Activated CD8-positive, alpha-beta memory T cell treated with anti-CD3 and anti-CD28 coated beads, Interleukin-2, amount 50 U/mL, for 1 hour (primary cell): Measurements from ENCODE around the gene CYB561.

Source experiments
- DNase-seq: peaks from one replicate; pipeline ENCODE4 v3.0.0-alpha.2; 2020; ENCODE audit errors: extremely low read depth

Gene CYB561

DNA sequence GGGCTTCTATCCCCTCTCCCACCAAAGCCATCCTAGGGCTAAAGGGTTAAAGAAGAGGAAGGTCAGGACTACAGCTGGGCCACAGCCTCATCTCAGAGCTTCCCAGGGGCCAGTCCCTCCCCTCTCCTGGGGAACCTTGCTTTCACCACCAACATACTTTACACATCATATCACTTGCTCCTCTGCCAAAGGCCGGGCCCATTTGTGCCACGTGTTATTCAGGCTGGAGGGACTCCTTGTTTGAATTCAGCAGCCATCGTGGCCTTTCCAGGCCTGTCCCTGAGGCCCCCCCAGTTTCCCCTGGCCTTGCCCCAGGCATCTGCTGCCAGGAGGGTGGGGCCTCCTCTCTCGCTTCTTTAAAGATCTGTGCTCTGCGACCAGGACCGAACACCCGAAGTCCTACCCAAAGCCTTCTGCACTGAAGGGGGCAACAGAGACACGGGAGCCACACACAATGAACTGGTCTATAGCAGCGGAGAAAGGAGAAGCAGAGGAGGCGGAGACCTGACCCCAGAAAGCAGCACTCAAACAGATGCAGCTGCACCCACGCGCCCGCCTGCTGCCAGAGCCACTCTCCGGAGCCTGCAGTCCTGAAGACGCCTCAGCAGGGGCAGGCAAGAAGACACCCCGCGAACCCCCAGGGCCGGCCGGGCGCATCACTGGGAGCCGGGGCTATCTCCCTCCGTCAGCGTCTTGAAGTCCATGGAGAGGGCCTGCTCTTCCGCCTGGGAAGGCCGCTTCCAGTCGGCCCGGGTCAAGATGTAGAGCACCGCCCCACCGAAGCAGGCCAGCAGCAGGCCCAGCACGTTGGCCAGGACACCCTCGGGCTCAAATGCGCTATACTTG lies 12.1 kb downstream of the CYB561 start:
- no peak for DNase-seq

- no peak for DNase-seq
Measured at GRCh38 chr17:63431939-63432804, 13.9 kb downstream of the CYB561 start.

DNA sequence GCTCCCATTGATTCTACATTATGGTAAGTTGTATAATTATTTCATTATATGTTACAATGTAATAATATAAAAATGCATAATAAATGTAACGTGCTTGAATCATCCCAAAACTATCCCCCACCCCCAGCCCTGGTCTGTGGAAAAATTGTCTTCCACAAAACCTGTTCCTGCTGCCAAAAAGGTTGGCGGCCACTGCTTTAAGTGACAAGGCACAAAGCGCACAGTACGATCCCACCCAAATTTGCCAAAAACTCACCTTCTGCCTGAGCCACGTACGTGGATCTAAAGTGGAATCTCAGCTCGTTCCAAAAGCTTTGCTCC lies 14.5 kb downstream of the CYB561 start:
- DNase-seq: no peak

DNA sequence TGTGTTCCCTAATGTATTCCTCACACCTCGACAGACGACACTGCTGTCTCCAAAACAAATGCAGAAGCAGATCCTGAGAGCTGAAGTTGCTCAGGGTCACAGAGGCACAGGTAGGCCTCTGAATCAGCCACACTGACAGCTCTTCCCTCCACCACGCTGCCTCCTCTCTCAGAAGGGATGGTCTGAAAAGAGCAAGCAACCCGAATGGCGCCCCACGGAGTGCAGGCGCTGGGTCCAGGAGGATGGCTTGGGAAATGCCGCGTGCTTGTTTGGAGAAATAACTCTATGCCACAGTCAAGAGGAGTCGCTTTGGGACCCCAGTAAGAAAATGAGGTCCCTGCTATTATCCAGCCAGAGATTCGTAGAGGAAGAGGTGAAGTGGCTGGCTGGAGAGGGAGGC lies 15.9 kb downstream of the CYB561 start:
- no peak for DNase-seq

- DNase-seq: no peak
Measured at GRCh38 chr17:63429766-63430165, 16.3 kb downstream of the CYB561 start.

DNA sequence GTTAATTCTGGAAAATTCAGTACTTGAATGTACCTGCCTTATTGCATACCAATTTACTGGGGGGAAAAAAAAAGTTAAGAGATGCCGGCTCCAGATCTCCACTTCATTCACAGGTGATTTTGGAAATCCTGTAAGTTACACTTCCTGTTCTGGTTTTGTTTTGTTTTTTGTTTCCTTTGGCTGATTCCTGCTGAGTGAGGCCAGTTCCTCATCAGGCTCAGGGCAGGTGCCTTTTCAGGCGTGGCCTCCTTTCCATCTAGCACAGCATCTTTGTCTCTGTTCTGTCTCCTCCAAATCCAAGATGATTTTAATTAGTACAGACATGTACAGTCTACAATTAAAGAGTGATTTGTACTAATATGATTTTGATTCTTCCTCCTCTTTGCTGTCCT lies 19.2 kb downstream of the CYB561 start:
- no peak for DNase-seq

DNA sequence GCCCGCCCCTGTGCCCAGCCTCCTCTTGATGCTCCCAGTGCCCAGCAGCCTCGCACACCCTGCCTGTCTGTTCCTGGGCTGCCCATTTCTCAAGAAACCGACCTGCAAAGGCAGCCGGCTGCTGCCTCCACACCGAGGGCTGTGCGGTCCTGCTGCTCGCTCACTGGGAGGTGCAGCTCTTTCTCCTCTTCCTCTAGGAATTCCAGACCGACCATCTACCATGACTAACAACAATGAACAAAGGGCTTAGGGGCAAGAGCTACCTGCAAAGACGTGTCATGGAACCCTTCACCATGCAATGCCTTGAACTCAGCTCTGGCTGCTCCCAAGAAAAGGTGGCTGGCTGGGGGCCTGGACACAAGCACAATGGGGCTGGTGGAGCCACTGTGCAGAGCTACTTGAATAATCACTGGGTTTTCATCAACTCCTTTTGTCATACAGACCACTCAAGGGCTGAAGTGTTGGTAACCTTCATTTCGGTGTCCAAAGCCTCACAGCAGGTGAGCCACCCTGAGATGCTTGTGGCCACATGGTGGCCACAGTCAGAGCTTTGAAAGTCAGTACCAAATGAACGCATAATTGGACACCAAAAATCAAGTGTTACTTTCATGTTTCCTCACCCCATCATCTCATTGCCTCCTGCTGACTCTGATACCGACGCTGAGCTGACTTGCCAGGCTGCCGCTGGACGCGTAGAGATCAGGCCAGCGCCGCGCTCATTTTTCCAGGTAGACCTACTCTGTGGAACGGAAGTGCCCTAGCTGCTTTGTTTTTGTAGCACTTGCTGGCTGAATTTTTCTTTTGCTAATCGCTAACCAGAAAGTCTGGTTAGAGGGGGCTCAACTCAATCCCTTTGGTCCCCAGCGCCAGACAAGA lies 19.8 kb downstream of the CYB561 start:
- no peak for DNase-seq

- peak; percentile 40 for DNase-seq
Measured at GRCh38 chr17:63425483-63425882, 20.6 kb downstream of the CYB561 start.

- no peak for DNase-seq
Measured at GRCh38 chr17:63423963-63424362, 22.1 kb downstream of the CYB561 start.

DNA sequence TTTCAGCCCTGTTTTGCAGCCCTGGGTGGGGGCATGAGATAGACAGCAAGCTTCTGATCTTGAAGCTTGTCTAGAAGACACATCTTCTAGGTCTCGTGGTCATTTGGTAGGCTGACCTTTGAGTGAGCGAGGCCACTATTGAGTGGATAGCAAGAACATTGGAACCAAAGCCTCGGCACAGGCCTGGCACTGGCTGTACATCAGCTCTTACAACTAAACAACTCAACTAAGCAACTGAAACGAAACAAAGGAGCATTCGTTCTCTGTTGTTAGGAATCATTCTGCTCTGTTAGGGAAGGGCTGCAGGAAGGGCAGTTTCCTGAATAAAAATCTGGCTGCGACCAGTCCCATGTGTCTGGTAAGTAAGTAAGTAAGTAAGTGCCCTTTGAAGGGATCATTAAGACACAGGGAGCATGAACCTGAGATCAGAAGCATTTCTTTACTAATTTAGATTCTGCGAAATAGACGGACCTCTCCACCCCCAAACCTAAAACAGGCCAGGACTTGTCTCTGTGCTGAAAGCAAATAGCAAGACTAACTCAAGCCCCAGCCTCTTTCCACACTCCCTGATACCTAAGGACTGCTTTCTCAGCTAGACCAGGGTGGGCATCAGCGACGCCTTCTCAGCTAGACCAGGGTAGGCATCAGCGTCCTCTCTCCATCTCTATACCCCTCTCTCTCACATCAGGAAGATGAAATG lies 22.7 kb downstream of the CYB561 start:
- no peak for DNase-seq

DNA sequence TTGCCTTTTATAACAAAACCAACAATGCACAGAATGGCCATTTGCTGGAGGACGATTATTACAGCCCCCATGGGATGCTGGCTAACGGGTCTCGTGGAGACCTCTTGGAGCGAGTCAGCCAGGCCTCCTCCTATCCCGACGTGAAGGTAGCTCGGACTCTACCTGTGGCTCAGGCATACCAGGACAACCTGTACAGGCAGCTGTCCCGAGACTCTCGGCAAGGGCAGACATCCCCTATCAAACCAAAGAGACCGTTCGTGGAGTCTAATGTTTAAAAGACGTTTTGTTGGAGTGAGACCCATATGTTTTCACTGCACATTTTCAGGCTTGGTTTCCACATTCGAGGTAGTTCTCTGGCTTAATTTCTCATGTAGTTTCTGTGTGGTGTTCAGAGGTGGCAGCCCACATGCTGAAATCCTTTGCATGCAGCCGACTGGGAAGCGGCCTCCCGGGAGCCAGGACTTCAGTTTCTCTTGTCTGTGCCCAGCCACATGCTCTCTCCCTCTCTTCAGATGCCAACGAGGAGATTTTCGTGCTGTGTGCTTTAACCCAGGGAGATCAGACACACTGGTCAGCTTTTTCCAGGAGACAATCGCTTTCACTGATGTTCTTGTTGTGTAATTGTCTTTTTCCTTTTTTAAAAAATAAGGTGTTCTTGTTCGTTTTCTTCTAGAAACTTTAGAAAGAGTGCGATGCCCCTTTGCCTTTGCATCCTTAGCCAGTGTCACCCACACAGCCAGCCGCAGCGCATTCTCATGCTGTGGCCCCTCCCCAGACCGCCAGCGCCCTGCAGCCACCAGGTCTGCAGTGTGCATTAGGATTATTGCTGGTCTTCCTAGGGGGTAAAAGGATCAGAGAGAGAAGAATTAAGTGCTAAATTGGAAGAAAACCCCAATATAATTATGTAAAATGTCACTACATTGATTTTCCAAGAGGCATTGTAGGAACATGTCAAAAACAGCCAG lies 24.1 kb downstream of the CYB561 start:
- no peak for DNase-seq

GRCh38 chr17:63420868-63421680 lies 25.0 kb downstream of the CYB561 start:
- no peak for DNase-seq

DNA sequence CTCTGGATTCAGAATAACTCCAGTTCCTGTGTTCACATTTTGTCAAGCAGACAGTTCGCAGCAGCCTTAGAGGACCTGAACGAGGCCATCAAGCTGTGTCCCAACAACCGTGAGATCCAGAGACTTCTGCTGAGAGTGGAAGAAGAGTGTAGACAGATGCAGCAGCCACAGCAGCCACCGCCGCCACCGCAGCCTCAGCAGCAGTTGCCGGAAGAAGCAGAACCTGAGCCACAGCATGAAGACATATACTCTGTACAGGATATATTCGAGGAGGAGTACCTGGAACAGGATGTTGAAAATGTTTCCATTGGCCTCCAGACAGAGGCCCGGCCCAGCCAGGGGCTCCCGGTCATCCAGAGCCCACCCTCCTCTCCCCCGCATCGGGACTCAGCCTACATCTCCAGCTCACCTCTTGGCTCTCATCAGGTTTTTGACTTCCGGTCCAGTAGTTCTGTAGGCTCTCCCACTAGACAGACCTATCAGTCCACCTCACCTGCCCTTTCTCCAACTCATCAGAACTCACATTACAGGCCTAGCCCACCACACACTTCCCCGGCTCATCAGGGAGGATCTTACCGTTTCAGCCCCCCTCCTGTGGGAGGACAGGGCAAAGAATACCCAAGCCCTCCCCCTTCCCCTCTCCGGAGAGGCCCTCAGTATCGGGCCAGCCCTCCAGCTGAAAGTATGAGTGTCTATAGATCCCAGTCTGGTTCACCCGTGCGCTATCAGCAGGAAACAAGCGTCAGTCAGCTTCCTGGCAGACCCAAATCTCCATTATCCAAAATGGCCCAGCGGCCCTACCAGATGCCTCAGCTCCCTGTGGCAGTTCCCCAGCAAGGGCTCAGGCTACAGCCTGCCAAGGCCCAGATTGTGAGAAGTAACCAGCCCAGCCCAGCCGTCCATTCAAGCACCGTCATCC lies 25.9 kb downstream of the CYB561 start:
- DNase-seq: no peak

- DNase-seq: no peak
Measured at GRCh38 chr17:63419398-63419797, 26.7 kb downstream of the CYB561 start.

DNA sequence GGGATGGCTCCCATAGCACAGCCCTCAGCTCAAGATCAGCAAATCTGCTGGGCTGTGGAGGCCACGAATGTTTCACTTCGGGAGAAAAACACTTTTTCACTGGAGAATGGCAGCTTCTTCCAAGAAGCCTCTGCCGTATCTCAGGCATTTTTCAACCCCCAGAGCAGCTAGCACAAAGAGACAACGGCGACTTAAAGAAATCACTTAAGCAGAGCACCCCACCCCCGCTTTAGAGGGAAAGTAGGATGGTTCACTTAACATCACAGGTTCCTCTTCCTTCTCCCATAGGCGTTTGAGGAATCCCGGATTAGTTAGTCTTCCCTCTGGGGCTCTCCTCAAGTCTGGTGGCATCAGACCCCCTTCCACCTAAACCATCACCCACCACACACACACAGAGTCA lies 27.6 kb downstream of the CYB561 start:
- no peak for DNase-seq

DNA sequence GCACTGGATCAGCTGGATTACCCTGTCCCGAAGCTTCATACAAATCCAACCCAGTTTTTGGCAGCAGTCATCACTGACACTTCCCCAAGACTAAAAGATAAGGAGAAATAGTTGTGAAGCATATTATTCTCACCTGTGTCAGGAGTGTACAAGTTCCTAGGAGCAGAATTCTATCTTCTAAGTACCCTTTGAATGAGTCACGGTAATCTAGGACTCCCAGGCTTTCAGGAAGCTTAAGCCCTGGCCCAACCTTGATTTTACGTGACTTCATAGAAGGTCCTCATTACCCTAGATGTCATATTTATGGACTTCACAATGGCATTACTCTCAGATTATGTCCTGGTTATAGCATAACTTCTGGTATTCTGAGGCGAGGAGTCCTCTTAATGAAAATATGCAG lies 31.9 kb downstream of the CYB561 start:
- no peak for DNase-seq

- no peak for DNase-seq
Measured at GRCh38 chr17:63413128-63413527, 33.0 kb downstream of the CYB561 start.

DNA sequence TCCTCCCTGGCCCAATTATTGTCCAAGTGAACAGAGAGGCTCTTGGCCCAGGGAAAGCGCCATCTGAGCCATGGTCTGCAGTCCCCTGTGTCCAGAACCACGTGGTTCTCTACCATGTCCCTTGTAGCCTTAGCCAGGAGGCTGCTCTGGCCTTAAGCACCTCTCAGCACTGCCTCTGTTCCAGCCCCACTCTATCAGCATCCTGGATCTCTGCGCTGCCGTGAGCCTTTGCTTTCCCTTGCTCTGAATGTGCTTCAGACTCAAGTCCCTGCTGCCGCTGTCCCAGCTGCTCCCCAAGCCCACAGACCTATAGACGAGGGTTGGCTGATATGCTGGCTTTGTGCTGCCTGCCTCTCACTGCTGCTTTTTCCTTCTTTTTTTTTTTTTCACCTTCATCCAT lies 33.9 kb downstream of the CYB561 start:
- no peak for DNase-seq
